K562 (cell line): ENCODE data around the gene PAIP1. TPM values are rescaled to one million over a fixed set of nuclear protein-coding genes. Genes with fewer than 3 reads are reported as not detected.
A peak's percentile ranks its signal among the peaks of the same experiment; 100 is the strongest.

ENCODE experiments used
- ARID3B ChIP-seq: fragments of 250-450 bp; sonication (Bioruptor Pico); IDR thresholded peaks from 2 replicates; pipeline ENCODE4 v1.4.0; 2020; ENCODE audit warnings: borderline replicate concordance
- BRD9 ChIP-seq: fragments of 450-650 bp; IDR thresholded peaks from 2 replicates; pipeline ENCODE4 v1.6.1; 2018; ENCODE audit warnings: low read depth; ENCODE audit not compliant: partially characterized antibody
- CHD1 ChIP-seq: fragments of 200-600 bp; sonication (generic); IDR thresholded peaks from one replicate; pipeline ENCODE4 v1.6.1; 2012; ENCODE audit warnings: mild to moderate bottlenecking, moderate library complexity, low read length, inconsistent platforms
- HSF4 ChIP-seq: fragments of 250-450 bp; sonication (Bioruptor Pico); IDR thresholded peaks from 2 replicates; pipeline ENCODE4 v2.1.2; 2022; ENCODE audit warnings: mild to moderate bottlenecking, moderate library complexity, borderline replicate concordance
- PREB ChIP-seq: sonication (generic); formaldehyde crosslinking; IDR thresholded peaks from 2 replicates; pipeline ENCODE4 v1.8.1; 2023; ENCODE audit warnings: mild to moderate bottlenecking, missing genetic modification reagents
- SAFB ChIP-seq: fragments of 200-400 bp; formaldehyde crosslinking; IDR thresholded peaks from 2 replicates; pipeline ENCODE4 v1.6.1; 2017; ENCODE audit warnings: low read depth, low read length, borderline replicate concordance
- TCF7L2 ChIP-seq: fragments of 150-350 bp; IDR thresholded peaks from 2 replicates; pipeline ENCODE4 v1.6.1; 2016; ENCODE audit warnings: low read depth, mild to moderate bottlenecking, low read length, moderate library complexity
- TEAD4 ChIP-seq, 2 experiments: sonication (generic) in 1 of 2; formaldehyde crosslinking in 1 of 2; IDR thresholded peaks; 2 replicates each; pipeline versions ENCODE4 v1.6.1 to v1.8.0; 2012 to 2022; ENCODE audit warnings: borderline replicate concordance in 1 of 2, inconsistent platforms in 1 of 2, low read length in 1 of 2, mild to moderate bottlenecking in 1 of 2, missing genetic modification reagents in 1 of 2
- XRCC3 ChIP-seq: fragments of 450-650 bp; IDR thresholded peaks from 2 replicates; pipeline ENCODE4 v1.6.1; 2017; ENCODE audit warnings: mild to moderate bottlenecking, moderate library complexity
- ZNF3 ChIP-seq: fragments of 250-450 bp; sonication (Bioruptor Pico); IDR thresholded peaks from 2 replicates; pipeline ENCODE4 v1.5.0; 2021; ENCODE audit warnings: mild to moderate bottlenecking, moderate library complexity
- ZNF431 ChIP-seq: sonication (generic); formaldehyde crosslinking; IDR thresholded peaks from 2 replicates; pipeline ENCODE4 v1.8.0; 2022; ENCODE audit warnings: mild to moderate bottlenecking, missing genetic modification reagents
- polyA plus RNA-seq, 8 experiments: library from polyadenylated mRNA; depleted of rRNA in 4 of 8; stranded (reverse) in 5 of 8; unstranded in 3 of 8; fragments of >200 nt; fragmentation: Nextera tagmentation in 2 of 8; fragmentation: Illumina TruSeq in 1 of 8; extraction: Ambion mirVana in 2 of 8; extraction: Trizol in 1 of 8; gene quantifications; 2 replicates each; pipeline versions ENCODE4 v1.2.1 to v1.2.3, GENCODE V29; 2011 to 2014; ENCODE audit warnings: inconsistent platforms in 1 of 8, missing spikeins in 1 of 8
- total RNA-seq, 7 experiments: library from RNA; depleted of rRNA in 6 of 7; stranded (reverse); fragments of >200 nt in 6 of 7; fragmentation: Illumina TruSeq in 2 of 7; extraction: Trizol in 2 of 7; gene quantifications; 2 replicates each; pipeline versions ENCODE4 v1.2.1 to v1.2.3, GENCODE V29; 2011 to 2021; ENCODE audit warnings: low replicate concordance in 1 of 7
- TF ChIP-seq, protein P1 (sequence below): sonication (generic); formaldehyde crosslinking; IDR thresholded peaks from 2 replicates; pipeline ENCODE4 v1.8.0; 2022; ENCODE audit warnings: mild to moderate bottlenecking, missing genetic modification reagents
- TF ChIP-seq, protein P2 (sequence below), 2 experiments: fragments of 450-650 bp; IDR thresholded peaks; 2 replicates each; pipeline ENCODE4 v1.6.1; 2016
- TF ChIP-seq, protein P3 (sequence below): sonication (generic); formaldehyde crosslinking; IDR thresholded peaks from 2 replicates; pipeline ENCODE4 v1.8.1; 2023; ENCODE audit warnings: mild to moderate bottlenecking, missing genetic modification reagents, moderate library complexity
- TF ChIP-seq, protein P4 (sequence below): sonication (generic); formaldehyde crosslinking; IDR thresholded peaks from 2 replicates; pipeline ENCODE4 v1.8.1; 2023; ENCODE audit warnings: mild to moderate bottlenecking, missing genetic modification reagents

Gene PAIP1
- total and polyA plus RNA-seq, 9 of the 15 experiments (the other 6 are each of a cell fraction or from before 2014, with no cell fraction given), result 51.7 to 181 (median 102) TPM

DNA sequence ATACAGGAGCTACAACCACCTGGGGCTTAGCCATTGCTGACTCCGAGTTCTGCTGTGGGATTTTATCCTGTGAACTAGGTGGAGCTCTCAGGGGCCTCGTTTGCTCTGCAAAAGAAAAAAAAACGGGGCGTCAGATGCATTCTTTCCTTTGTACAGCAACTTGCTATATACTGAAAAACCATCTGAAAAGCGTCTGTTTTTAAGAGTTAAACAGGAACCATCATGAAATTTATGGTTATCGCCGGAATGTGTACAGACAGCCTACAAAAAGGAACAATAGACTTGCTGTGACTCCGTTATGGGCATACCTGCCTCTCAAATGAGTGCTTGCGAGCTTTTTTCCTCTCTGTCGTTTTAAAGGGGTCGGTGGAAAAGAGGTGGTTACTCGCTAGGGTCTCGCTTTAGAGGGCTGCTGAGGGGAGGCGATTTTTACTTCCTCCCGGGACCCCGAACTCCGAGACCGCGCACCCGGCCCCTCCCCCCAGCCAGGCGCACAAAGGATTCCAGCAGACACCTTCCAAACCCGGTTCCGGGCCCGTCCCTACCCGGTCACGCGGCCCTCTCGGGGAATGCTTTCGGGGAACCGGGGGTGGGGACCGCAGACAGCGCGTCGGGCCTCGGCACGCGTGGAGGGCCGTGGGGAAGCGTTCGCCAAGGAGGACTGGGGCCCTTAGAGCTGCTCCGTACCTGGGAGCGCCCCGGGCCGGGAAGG lies 826 bp downstream of the PAIP1 start (continued):
- TF ChIP-seq, protein P1, sequence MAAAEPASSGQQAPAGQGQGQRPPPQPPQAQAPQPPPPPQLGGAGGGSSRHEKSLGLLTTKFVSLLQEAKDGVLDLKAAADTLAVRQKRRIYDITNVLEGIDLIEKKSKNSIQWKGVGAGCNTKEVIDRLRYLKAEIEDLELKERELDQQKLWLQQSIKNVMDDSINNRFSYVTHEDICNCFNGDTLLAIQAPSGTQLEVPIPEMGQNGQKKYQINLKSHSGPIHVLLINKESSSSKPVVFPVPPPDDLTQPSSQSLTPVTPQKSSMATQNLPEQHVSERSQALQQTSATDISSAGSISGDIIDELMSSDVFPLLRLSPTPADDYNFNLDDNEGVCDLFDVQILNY (CRISPR knock-in tag), result peak; percentile 72; the same call in 1 of the 2 replicates
- TF ChIP-seq TEAD4 (IDR thresholded peaks at IDR 0.05; ENCODE audit: low read length) (0 out of 2 replicates have a peak, but pooled peaks have one; percentile 32), TEAD4 (CRISPR knock-in tag; IDR thresholded peaks at IDR 0.05; ENCODE audit: borderline replicate concordance) (no peak; the same call in 1 of the 2 replicates), SAFB (peak; percentile 85), TCF7L2 (no peak), HSF4 (no peak), ARID3B (CRISPR knock-in tag) (no peak), XRCC3 (no peak), PREB (CRISPR knock-in tag) (no peak), CHD1 (peak; percentile 27), BRD9 (no peak), ZNF3 (CRISPR knock-in tag) (no peak), ZNF431 (CRISPR knock-in tag) (no peak; the same call in 1 of the 2 replicates)
- TF ChIP-seq, protein P2, sequence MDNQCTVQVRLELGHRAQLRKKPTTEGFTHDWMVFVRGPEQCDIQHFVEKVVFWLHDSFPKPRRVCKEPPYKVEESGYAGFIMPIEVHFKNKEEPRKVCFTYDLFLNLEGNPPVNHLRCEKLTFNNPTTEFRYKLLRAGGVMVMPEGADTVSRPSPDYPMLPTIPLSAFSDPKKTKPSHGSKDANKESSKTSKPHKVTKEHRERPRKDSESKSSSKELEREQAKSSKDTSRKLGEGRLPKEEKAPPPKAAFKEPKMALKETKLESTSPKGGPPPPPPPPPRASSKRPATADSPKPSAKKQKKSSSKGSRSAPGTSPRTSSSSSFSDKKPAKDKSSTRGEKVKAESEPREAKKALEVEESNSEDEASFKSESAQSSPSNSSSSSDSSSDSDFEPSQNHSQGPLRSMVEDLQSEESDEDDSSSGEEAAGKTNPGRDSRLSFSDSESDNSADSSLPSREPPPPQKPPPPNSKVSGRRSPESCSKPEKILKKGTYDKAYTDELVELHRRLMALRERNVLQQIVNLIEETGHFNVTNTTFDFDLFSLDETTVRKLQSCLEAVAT (IDR thresholded peaks at IDR 0.05), result peak in 1 of 2 experiments; percentile 44; a peak in 1 of 4 replicates
- TF ChIP-seq, protein P3, sequence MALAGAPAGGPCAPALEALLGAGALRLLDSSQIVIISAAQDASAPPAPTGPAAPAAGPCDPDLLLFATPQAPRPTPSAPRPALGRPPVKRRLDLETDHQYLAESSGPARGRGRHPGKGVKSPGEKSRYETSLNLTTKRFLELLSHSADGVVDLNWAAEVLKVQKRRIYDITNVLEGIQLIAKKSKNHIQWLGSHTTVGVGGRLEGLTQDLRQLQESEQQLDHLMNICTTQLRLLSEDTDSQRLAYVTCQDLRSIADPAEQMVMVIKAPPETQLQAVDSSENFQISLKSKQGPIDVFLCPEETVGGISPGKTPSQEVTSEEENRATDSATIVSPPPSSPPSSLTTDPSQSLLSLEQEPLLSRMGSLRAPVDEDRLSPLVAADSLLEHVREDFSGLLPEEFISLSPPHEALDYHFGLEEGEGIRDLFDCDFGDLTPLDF (CRISPR knock-in tag), result peak; percentile 63; the same call in 1 of the 2 replicates
- TF ChIP-seq, protein P4, sequence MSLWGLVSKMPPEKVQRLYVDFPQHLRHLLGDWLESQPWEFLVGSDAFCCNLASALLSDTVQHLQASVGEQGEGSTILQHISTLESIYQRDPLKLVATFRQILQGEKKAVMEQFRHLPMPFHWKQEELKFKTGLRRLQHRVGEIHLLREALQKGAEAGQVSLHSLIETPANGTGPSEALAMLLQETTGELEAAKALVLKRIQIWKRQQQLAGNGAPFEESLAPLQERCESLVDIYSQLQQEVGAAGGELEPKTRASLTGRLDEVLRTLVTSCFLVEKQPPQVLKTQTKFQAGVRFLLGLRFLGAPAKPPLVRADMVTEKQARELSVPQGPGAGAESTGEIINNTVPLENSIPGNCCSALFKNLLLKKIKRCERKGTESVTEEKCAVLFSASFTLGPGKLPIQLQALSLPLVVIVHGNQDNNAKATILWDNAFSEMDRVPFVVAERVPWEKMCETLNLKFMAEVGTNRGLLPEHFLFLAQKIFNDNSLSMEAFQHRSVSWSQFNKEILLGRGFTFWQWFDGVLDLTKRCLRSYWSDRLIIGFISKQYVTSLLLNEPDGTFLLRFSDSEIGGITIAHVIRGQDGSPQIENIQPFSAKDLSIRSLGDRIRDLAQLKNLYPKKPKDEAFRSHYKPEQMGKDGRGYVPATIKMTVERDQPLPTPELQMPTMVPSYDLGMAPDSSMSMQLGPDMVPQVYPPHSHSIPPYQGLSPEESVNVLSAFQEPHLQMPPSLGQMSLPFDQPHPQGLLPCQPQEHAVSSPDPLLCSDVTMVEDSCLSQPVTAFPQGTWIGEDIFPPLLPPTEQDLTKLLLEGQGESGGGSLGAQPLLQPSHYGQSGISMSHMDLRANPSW (CRISPR knock-in tag), result no peak
